Fibroblast of skin of back (primary cell): Measurements from ENCODE around the gene CLCN6.

ENCODE experiments used
- DNase-seq: peaks from one replicate; pipeline ENCODE4 v3.0.0-alpha.2; 2013

The CLCN6 gene

GRCh38 chr1:11855430-11855829, 49.4 kb downstream of the CLCN6 start:
- DNase-seq = no peak

DNA sequence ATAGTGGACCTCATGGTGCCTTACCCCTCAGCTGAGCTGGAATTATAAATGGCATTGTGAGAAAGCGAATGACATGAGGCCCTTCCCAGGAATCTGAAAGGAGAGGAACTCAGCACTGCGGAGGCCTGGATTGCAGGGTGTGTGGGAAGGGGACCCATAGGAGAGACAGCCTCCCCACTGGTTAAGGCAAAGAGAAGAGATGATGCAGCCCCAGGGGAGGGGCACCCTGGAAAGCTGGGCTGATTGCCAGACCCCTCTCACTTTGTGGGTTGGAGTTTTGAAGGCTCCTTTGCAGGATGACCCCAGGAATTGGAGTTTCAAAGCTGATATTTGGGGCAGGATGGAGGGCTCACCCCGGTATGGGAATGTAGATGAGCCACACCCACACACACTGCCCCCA, 50.7 kb downstream of the CLCN6 start:
- no peak for DNase-seq

- DNase-seq = no peak
Measured at GRCh38 chr1:11857164-11857851, 51.3 kb downstream of the CLCN6 start.

DNA sequence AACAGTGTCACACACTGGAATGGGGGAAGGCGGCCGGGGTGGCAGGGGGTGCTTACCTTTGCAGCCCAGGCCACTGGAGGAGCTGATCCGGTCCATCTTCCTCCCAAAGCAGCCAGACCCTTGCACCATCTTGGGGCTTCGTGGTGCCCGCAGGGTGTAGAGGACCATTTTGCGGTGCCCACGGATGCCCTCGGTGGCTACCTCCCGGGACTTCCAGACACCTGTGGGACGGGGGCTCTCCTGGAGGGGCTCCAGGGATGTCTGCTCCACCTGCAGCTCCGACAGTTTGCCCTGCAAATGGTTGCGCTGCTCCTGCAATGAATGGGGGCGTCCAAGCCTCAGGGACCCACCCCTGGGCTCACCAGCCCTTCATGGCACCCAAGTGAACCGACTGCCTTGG, 52.2 kb downstream of the CLCN6 start:
- no peak for DNase-seq

- DNase-seq = no peak
Measured at GRCh38 chr1:11858613-11858967, 52.6 kb downstream of the CLCN6 start, which contains the start of gene NPPB. NPPB (minus strand) TSS chr1:11858945; CDS start chr1:11858833, 112 bp downstream.

- DNase-seq = peak; percentile 70
Measured at GRCh38 chr1:11858968-11859871, 53.2 kb downstream of the CLCN6 start.

DNA sequence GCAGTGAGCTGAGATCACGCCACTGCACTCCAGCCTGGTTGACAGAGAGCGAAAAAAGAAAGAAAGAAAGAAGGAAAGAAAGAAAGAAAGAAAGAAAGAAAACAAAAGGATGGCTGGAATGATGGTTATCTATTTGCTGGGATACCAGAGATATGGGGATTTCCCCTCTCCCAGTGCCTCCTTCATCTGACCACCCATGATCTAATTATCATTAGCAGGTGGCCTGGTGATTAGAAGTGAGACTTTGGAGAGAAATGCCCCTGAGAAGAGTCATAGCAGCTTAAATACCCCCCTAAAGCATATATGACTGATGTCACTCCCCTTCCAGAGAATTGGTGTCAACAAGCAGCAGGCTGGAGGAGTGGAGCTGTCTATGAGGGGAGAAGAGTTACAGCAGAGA, 54.1 kb downstream of the CLCN6 start:
- DNase-seq = no peak

DNA sequence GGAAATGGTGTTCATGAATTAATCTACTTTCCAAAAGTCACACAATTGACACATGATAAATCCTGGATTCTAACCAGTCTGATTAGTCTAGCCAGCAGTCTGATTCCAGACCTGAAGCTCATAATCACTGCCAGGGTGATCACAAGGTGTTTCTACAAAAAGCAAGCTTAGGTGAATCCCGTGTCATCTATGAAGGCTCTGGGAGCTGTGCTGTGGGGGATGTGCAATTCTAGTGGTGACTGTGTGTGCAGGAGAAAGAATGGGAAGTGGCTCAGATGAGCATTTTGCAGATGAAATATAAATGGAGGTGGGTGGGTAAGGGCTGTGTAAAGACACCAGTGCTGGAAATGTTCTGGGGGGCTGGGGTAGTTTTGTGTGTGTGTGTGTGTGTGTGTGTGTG, 54.6 kb downstream of the CLCN6 start:
- DNase-seq = no peak

DNA sequence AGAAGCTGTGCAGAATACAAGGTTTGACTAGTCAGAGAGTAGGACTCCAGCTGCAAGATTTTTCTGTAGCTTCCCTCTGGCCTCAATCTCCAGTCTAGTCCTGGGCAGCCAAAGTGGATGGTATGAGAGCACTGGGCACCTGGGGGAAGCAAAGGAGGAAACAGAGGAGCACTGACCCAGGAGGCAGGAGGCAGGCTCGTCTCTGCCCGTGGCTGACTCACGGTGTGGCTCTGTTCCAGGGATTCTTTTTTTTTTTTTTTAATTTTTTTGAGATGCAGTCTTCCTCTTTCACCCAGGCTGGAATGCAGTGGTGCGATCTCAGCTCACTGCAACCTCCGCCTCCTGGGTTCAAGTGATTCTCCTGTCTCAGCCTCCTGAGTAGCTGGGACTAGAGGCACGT, 56.9 kb downstream of the CLCN6 start:
- DNase-seq = peak; percentile 21

DNA sequence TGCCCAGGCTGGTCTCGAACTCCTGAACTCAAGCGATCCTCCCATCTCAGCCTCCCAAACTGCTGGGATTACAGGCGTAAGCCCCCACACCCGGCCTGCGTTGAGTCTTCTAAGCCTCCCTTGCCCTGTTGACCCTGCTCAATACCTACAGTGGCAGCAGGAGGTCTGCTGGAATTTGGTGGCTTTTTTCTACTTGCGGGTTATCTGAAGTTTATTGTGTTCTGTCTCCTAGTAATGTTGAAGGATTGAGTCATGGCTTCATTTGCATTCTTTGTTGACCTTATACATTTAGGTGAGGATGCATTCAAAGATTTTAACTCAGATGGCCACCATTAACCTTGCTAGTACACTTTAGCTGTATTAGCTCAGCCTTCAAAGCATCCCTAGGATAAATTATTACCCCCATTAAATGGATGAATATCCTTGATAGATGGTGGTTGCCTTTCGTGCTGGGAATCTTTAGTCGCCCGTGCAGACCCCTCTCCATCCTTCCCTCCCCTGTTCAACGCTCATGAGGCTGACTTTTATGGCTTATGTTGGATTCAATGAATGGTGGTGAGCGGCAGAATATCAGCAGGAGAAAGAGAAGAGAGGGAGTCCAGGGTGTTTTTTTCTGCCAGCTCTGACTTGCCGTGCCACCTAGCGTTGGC, 62.5 kb downstream of the CLCN6 start:
- DNase-seq = no peak

GRCh38 chr1:11869104-11869503, 63.1 kb downstream of the CLCN6 start:
- DNase-seq = no peak

DNA sequence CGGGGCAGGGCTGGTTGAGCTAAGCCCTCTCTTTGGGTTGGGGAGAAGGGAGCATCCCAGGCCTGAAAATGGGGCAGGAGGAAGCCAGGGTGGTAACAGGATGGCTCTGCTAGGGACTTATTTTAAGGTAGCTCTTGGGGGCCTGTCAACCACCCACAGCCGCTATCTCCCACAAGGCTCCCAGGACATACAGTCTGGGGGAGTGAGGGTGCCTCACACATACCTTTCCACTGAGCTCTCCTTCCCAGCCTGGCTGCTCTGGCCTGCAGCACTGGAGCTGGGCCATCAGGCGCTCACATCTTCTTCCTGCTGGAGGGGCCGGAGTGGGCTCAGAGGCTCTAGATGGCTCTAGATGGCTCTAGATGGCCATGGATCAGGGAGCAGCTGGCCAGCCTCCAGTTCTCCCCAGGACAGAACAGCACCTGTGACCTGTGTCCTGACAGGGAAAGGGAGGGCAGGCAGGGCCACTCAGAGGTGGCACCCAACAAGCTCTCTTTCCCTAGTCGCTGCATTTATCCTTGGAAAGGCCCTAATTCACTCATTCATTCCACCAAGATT, 63.7 kb downstream of the CLCN6 start:
- no peak for DNase-seq

GRCh38 chr1:11872545-11872944, 66.6 kb downstream of the CLCN6 start:
- no peak for DNase-seq

DNA sequence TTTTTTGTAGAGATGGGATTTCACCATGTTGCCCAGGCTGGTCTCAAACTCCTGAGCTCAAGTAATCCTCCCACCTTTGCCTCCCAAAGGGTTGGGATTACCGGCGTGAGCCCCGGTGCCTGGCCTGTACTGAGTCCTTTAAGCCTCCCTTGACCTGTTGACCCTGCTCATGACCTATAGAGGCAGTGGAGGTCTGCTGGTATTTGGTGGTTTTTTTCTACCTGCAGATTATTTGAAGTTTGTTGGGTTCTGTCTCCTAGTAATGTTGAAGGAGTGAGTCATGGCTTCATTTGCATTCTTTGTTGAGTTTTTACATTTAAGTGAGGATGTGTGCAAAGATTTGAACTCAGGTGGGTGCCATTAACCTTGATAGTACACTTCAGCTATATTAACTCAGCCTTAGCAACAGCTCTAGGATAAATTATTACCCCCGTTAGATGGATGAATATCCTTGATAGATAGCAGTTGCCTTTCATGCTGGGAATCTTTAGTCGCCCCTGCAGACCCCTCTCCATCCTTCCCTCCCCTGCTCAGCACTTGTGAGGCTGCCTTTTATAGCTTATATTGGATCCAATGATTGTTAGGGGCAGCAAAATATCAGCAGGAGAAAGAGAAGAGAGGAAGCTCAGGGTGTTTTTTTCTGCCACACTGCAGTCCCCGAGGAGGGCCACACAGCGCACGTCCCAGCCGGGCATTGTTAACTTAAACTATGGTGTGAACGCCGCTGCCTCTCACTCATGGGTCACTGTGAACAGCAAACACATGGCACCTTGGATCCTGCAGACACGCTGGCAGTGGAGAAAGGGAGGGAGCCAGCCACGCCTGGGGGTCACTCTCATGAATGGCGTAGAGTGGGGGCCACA, 67.6 kb downstream of the CLCN6 start:
- DNase-seq = no peak

- DNase-seq = no peak
Measured at GRCh38 chr1:11874258-11874562, 68.2 kb downstream of the CLCN6 start.

DNA sequence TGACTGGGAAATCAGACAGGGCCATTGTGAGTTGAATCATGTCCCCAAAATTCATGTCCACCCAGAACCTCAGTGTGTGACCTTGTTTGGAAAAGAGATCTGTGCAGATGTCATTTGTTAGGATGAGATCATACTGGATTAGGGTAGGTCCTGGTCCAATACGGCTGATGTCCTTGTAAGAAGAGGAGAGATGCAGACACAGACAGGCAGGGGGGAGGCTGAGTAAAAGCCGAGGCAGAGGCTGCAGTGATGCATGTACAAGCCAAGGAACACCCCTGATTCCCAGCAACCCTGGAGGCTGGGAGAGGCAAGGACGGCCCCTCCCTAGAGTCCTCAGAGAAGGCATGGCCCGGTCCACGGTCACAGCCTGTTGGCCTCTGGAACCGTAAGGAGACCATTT, 68.6 kb downstream of the CLCN6 start:
- DNase-seq = no peak

GRCh38 chr1:11875094-11875493, 69.1 kb downstream of the CLCN6 start:
- DNase-seq = no peak

DNA sequence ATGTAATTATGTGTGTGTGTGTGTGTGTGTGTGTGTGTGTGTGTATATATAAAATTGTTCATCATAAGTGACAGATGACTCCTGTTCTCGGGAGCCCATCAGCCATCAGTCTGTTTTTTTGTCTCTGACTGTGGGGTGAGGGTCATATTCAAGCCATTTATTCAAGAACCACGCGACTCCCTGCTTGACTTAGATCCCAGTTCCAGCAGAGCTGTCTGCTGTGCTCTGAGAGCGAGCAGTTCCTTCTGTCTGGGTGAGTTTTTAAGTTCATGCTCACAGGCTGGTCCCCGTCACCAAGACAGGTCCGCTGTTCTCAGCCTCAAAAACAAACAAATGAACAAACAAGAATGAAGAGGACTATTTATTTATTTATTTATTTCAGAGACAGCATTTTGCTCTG, 71.1 kb downstream of the CLCN6 start:
- DNase-seq = no peak

GRCh38 chr1:11878081-11878890, 72.3 kb downstream of the CLCN6 start:
- no peak for DNase-seq

GRCh38 chr1:11878891-11879190, 72.8 kb downstream of the CLCN6 start:
- DNase-seq = no peak

- no peak for DNase-seq
Measured at GRCh38 chr1:11879311-11880180, 73.6 kb downstream of the CLCN6 start.
